BE2C (cell line): Measurements from ENCODE around the gene CCL16.
A peak's percentile ranks its signal among the peaks of the same experiment; 100 is the strongest.
"Not testable (repeated sequence)": the region's sequence is repeated elsewhere in the genome, so short reads cannot be mapped to it uniquely, and the experiment has no call there.

Experiments used
- DNase-seq: peaks from one replicate; pipeline ENCODE4 v3.0.0-alpha.2; 2020
- H3K27me3 ChIP-seq: fragments of 250-450 bp; sonication (Bioruptor Pico); 2 replicates; pipeline ENCODE4 v1.5.1; 2020; ENCODE audit warnings: mild to moderate bottlenecking
- H3K36me3 ChIP-seq: fragments of 250-450 bp; sonication (Bioruptor Pico); 2 replicates; pipeline ENCODE4 v1.5.1; 2020; ENCODE audit warnings: mild to moderate bottlenecking
- H3K4me1 ChIP-seq: fragments of 250-450 bp; sonication (Bioruptor Pico); 2 replicates; pipeline ENCODE4 v1.5.1; 2020
- H3K4me3 ChIP-seq: 2 replicates; pipeline ENCODE4 v1.5.1; 2011; ENCODE audit warnings: low read depth, low read length
- H3K9me3 ChIP-seq: fragments of 250-450 bp; sonication (Bioruptor Pico); 2 replicates; pipeline ENCODE4 v1.5.1; 2020
- TF ChIP-seq, protein P1 (sequence below): IDR thresholded peaks from 2 replicates; pipeline ENCODE4 v1.5.1; 2012; ENCODE audit warnings: mild to moderate bottlenecking, low read depth, low read length

The CCL16 gene

GRCh38 chr17:36016555-36016954 is 35.3 kb upstream of the CCL16 start:
- Histone ChIP-seq H3K9me3 (no peaks in the 10 kb centered on the region), H3K4me3 (no peak overlapping the region), H3K36me3 (no peaks in the 10 kb centered on the region), H3K27me3 (peaks cover 3% of the 10 kb centered on the region), H3K4me1 (no peaks in the 10 kb centered on the region)
- TF ChIP-seq, protein P1, sequence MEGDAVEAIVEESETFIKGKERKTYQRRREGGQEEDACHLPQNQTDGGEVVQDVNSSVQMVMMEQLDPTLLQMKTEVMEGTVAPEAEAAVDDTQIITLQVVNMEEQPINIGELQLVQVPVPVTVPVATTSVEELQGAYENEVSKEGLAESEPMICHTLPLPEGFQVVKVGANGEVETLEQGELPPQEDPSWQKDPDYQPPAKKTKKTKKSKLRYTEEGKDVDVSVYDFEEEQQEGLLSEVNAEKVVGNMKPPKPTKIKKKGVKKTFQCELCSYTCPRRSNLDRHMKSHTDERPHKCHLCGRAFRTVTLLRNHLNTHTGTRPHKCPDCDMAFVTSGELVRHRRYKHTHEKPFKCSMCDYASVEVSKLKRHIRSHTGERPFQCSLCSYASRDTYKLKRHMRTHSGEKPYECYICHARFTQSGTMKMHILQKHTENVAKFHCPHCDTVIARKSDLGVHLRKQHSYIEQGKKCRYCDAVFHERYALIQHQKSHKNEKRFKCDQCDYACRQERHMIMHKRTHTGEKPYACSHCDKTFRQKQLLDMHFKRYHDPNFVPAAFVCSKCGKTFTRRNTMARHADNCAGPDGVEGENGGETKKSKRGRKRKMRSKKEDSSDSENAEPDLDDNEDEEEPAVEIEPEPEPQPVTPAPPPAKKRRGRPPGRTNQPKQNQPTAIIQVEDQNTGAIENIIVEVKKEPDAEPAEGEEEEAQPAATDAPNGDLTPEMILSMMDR, result no peak
- DNase-seq, result no peak

DNA sequence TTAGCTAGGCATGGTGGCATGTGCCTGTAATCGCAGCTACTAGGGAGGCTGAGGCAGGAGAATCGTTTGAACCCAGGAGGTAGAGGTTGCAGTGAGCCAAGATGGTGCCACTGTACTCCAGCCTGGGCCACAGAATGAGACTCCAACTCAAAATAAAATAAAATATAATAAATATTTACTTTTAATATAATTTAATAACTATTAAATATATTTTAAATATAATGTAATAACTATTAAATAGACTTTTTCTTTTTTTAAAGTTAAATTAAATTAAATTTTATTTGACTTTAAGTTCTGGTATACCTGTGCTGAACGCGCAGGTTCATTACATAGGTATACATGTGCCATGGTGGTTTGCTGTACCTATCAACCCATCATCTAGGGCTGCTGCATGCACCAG is 34.6 kb upstream of the CCL16 start:
- H3K27me3 ChIP-seq, DNase-seq, H3K4me3 ChIP-seq, H3K4me1 ChIP-seq, H3K9me3 ChIP-seq, H3K36me3 ChIP-seq: not testable (repeated sequence)

- peaks cover 10% of the 10 kb centered on the region for H3K27me3 ChIP-seq
- no peaks in the 10 kb centered on the region for H3K9me3 ChIP-seq
- no peak for DNase-seq
- H3K36me3 ChIP-seq, result no peaks in the 10 kb centered on the region
- H3K4me1 ChIP-seq, result no peaks in the 10 kb centered on the region
- no peak overlapping the region for H3K4me3 ChIP-seq
- TF ChIP-seq, protein P1, result no peak
These were observed 33.6 kb upstream of the CCL16 start for GRCh38 chr17:36014946-36015345.

- Histone ChIP-seq H3K4me1 (no peaks in the 10 kb centered on the region), H3K9me3 (no peaks in the 10 kb centered on the region; the same call in 1 of the 2 replicates), H3K36me3 (no peaks in the 10 kb centered on the region), H3K4me3 (no peak overlapping the region), H3K27me3 (peaks cover 10% of the 10 kb centered on the region)
- TF ChIP-seq, protein P1, result no peak
- DNase-seq, result no peak
These were observed 29.9 kb upstream of the CCL16 start for GRCh38 chr17:36011201-36011600.

- peak; percentile 17 for DNase-seq
- Histone ChIP-seq H3K4me1 (no peaks in the 10 kb centered on the region), H3K36me3 (no peaks in the 10 kb centered on the region), H3K4me3 (no peak overlapping the region), H3K27me3 (peaks cover 10% of the 10 kb centered on the region), H3K9me3 (no peaks in the 10 kb centered on the region; the same call in 1 of the 2 replicates)
- TF ChIP-seq, protein P1, result peak; percentile 60
These were observed 27.8 kb upstream of the CCL16 start for GRCh38 chr17:36008998-36009665.

- DNase-seq, result no peak
- Histone ChIP-seq H3K4me3 (no peak overlapping the region), H3K36me3 (no peaks in the 10 kb centered on the region), H3K4me1 (no peaks in the 10 kb centered on the region), H3K27me3 (peaks cover 14% of the 10 kb centered on the region), H3K9me3 (no peaks in the 10 kb centered on the region; the same call in 1 of the 2 replicates)
- TF ChIP-seq, protein P1, result no peak
These were observed 23.4 kb upstream of the CCL16 start for GRCh38 chr17:36004594-36005108.
